C4-2B (cell line): ENCODE measurements around the gene PARD3B.

Experiments used
- CTCF ChIP-seq: fragments of 450-650 bp; conservative IDR thresholded peaks from 2 replicates; pipeline ENCODE4 v1.5.1; 2017; ENCODE audit warnings: mild to moderate bottlenecking
- ZFX ChIP-seq: fragments of 450-650 bp; IDR thresholded peaks from 2 replicates; pipeline ENCODE4 v1.6.1; 2017

DNA sequence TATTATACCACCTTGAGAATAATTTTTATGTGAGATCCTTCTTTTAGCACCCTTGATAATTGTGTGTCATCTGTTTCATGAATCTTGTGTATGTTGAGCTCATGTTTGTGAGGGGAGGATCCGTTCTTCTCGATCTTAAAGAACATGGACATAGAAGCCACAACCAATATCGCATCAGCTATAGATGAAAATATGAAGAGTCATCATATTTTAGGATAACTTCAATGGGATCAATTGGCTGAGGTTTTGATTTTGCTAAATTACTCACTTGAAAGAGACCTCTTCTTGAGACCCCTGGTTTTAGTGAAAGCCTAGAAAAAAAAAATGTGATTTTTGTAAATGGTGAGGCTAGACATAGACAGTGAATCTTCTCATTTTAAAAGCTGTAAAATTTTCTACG lies 751.7 kb downstream of the PARD3B start:
- TF ChIP-seq CTCF, result no peak
- no peak for TF ChIP-seq ZFX
